Measurements from ENCODE around the gene XIRP2.

- TF ChIP-seq EZH2 (IDR thresholded peaks at IDR 0.05; ENCODE audit: low read depth, low read length, severe bottlenecking) (no peak), CTCF (IDR thresholded peaks at IDR 0.05; ENCODE audit: control extremely low read depth in 1 of 3, insufficient read depth in 1 of 3, low read depth in 1 of 3, low read length in 3 of 3) (no peak)
These were observed 71.3 kb downstream of the XIRP2 start for GRCh38 chr2:166959556-166959955.

Measured in H1 (cell line).